GM12874 (cell line): ENCODE data around the gene MYO10.

Source experiments
- CTCF ChIP-seq: IDR thresholded peaks from 2 replicates; pipeline ENCODE4 v1.5.1; 2011; ENCODE audit warnings: low read depth, mild to moderate bottlenecking, control low read depth, low read length, moderate library complexity; ENCODE audit not compliant: insufficient read depth

The MYO10 gene

GRCh38 chr5:16936150-16936988, at the start of gene MYO10:
Gene MYO10, minus strand, starts transcription at chr5:16936288. Its CDS starts 480 bp downstream, at chr5:16935808.
- no peak for TF ChIP-seq CTCF

- no peak for TF ChIP-seq CTCF
These were observed 47.9 kb upstream of the MYO10 start for GRCh38 chr5:16983972-16984371.

- no peak for TF ChIP-seq CTCF
These were observed 47.0 kb upstream of the MYO10 start for GRCh38 chr5:16983022-16983639.

- TF ChIP-seq CTCF = no peak
These were observed 45.6 kb upstream of the MYO10 start for GRCh38 chr5:16981700-16982099.

- no peak for TF ChIP-seq CTCF
These were observed 44.9 kb upstream of the MYO10 start for GRCh38 chr5:16980983-16981382.

GRCh38 chr5:16978296-16978695, 42.2 kb upstream of the MYO10 start:
- no peak for TF ChIP-seq CTCF

- no peak for TF ChIP-seq CTCF
These were observed 40.5 kb upstream of the MYO10 start for GRCh38 chr5:16976625-16977008.
